GM19035 (cell line): ENCODE measurements around the gene LRP1B.

Source experiments
- ATAC-seq: cut with Tn5 transposase; IDR thresholded peaks from one replicate; pipeline ENCODE4 v1.9.1; 2021; ENCODE audit not compliant: unreplicated experiment

The LRP1B gene

DNA sequence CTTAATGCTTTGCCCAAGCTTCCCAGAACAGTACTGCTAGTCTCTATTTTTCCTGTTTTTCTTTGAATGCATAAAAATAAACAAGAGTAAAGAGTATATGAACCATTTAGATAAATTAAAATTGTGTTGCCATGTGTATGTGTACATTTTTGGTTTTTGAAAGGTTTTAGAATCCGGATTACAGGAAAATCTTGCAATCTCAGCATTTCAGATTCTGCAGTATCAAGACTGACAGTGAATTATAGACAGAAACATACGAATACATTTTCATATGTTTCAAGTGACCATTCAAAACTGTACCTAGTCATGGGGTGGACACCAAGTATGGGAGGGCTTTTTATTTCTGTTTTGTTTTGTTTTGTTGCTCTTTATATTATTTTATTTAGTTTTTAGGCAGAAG lies 604.1 kb downstream of the LRP1B start:
- no peak for ATAC-seq

- ATAC-seq = no peak
These were observed 606.0 kb downstream of the LRP1B start for GRCh38 chr2:141524777-141525176.

DNA sequence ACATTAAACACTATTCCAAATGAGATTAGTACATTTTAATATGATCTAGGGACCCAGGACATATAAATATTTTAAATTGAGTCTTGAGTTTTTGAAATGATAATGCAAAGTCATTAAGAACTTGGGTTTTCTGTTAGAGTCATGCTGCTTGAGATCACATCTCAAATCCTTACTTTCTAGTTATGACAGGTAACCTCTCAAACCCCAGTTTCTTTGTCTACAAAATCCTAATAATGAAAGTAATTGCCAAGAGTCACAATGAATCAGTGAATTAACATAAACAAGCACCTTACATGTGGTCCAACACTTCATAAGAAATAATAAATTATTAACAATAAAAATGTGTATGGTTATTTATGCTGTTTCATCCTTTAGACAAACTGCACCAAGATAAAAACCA lies 607.6 kb downstream of the LRP1B start:
- ATAC-seq = no peak

DNA sequence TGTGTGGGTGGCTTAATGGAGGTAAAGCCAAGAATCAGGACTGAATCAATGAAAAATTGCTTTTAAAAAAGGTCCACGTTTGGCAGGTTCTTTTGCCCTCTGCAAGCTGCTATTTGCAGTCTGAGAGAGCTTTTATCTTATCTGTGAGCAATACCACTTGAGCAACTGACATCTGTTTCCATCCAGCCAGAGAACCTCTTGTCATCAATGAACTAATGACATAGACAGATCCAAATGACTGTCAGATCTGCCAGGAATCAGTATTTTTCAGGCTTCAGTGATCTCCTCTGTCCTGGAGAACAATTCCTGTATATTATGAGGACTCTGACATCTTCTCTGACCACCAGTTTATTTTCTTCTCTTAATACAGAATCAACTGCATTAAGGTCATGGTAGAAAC lies 608.1 kb downstream of the LRP1B start:
- ATAC-seq = no peak

DNA sequence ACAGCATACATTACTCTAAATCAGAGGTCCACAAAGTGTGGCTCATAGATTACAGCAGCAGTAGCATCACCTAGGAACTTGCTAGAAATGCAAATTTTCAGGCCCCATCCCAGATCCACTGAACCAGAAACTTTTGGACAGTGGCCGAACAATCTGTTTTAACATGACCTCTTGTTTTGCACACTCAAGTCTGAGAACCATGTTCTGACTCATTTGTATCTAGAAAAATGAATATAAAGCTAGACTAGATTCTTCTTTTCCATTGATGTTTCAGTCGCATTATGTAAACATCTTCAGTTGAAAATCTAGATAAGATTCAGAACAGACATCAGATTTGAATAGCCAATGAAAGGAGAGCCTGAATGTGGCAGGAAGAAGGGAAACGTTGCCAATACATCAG lies 608.8 kb downstream of the LRP1B start:
- no peak for ATAC-seq

DNA sequence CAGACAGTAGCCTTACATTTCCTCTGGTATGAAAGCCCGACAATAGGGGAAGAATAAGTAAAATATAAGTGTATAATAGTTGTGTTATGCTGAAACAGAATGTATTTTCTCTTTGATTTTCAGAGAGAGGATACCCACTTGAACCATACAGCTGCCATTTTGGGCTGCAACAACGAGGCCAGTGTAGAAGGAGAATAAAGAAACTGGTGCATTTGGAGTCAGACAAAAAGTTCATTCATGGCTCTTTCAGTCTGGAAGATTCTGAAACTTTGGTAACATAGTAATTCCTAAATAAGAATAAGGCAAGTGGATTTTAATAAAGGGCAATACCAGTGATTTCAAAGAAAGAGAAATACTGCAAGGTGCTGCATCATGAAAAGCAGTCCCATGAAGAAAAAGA lies 610.9 kb downstream of the LRP1B start:
- no peak for ATAC-seq

- no peak for ATAC-seq
These were observed 612.9 kb downstream of the LRP1B start for GRCh38 chr2:141517852-141518421.

- no peak for ATAC-seq
These were observed 613.5 kb downstream of the LRP1B start for GRCh38 chr2:141517180-141517851.

GRCh38 chr2:141515931-141516330 lies 614.9 kb downstream of the LRP1B start:
- no peak for ATAC-seq

DNA sequence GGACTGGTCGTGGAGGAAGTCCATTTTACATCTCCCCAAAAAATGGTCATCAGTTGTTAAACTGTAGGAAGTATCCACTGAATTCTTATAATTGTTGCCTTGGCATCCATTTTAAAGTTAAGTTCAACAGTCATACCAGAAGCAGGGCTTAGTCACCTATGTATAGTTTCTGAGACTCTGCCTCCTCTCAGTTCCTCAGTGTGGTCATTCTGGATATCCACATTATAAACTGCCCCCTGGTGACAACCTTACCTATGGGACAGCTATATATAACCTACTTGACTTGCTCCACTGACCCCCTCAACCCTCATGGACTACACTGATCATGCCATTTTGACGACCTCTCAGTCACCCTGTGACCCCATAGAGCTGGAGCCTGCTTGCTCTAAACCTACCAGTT lies 617.0 kb downstream of the LRP1B start:
- peak; percentile 98 for ATAC-seq

GRCh38 chr2:141508806-141509595 lies 621.8 kb downstream of the LRP1B start:
- no peak for ATAC-seq

GRCh38 chr2:141508086-141508752 lies 622.6 kb downstream of the LRP1B start:
- ATAC-seq = no peak

DNA sequence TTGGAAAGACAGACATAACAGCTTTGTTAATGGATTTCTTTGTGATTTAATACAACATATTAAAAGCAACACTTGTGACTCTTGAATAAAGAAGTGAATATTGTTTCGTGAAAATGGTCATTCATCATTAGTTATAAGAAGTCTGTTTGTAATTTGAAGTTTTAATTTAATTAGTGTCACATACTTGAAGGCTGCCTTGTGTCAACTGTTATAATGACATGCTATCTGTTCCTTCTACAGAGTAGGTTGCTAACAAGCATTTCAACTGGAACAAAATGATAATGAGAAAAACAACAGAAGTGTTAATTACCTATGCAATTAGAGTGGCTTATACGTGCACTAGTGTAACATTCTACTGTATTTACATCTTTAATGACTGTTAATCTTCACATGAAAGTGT lies 624.7 kb downstream of the LRP1B start:
- no peak for ATAC-seq

- ATAC-seq = no peak
These were observed 629.1 kb downstream of the LRP1B start for GRCh38 chr2:141501752-141502151.

- ATAC-seq = no peak
These were observed 631.7 kb downstream of the LRP1B start for GRCh38 chr2:141499123-141499522.

DNA sequence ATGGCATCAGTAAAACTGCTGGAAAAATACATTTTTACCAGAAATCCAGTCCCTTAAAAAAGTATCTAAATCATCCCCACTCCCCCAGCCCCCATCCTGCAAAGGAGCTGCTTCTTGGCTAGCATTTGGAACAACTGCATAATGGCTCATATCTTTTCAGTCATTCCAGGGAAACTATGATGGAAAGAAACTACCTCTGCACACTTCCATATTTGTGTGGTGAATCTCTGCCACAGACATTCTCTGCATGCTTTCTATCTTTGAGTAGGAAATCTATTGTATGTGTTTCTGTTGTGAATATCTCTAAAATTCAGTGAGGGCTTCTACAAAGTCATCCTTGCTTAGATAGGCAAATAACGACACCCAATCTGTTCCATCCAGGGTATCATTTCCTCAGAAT lies 632.3 kb downstream of the LRP1B start:
- no peak for ATAC-seq

GRCh38 chr2:141497272-141497671 lies 633.5 kb downstream of the LRP1B start:
- ATAC-seq = no peak

GRCh38 chr2:141496810-141497209 lies 634.0 kb downstream of the LRP1B start:
- no peak for ATAC-seq

DNA sequence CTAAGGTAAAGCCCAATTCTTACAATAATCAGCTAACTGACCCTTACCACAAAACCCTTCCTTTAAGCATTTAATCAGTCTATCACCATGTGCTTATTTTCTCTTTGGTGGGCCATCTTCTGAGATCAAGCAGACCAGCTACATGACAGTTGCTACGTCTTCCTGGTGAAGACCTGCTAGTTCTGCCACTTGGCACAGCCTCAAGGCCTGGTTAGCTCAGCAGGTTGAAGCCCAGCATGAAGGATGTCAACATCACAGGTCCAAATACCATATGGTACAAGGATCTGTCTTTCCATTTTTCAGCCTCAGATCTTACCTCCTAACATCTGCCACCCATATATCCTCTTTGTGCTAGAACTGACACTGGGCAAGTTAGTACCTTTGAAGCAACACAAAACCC lies 636.9 kb downstream of the LRP1B start:
- ATAC-seq = no peak

- ATAC-seq = no peak
These were observed 638.0 kb downstream of the LRP1B start for GRCh38 chr2:141492816-141493215.

DNA sequence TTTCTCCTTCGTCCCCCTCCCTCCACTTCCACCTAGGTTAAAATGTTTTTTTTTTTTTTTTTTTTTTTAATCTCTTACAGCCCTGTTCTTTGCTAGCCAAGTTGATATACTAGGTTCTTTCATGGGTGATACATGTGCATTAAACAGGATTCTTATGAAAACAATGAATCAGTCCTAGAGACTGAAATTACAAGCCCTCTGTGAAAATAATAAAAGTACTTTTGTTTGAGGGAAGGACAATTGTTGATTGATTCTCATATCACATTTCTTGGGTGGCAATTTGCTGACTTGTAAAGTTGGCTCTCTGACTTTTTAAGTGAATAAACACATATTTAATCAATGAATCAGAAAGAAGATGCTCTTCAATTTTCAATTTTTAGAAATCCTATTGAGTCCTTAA lies 639.9 kb downstream of the LRP1B start:
- ATAC-seq = no peak

GRCh38 chr2:141482697-141483096 lies 648.1 kb downstream of the LRP1B start:
- ATAC-seq = no peak
